ENCODE results near the gene MKI67. TPM values are rescaled to one million over a fixed set of nuclear protein-coding genes. Genes with fewer than 3 reads are reported as not detected.

MKI67 gene
- total and polyA plus RNA-seq, 10 donors = 0.61 to 21.6 (median 7.6) TPM

DNA sequence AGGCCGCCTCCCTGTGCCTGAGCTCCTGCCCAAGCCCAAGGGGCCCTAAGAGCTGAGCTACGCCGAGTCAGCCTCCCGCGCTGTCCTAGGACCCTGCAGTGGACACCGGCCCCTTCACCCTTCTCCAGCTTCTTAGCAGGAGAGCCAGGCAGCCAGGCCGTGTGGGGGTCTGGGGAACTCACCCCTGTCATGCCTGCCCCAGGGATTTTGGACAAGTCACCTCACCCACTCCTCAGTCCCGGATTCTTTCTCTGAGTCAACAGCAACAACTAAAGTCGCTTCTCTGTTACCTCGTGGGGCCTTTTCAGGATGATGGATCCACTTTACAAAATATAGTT lies 79.3 kb downstream of the MKI67 start:
- no peaks in the 10 kb centered on the region for H3K9me3 ChIP-seq
- no peak for TF ChIP-seq POLR2A (IDR thresholded peaks at IDR 0.05)
- peaks cover 0 to 53% (median 4%) of the 10 kb centered on the region in 6 donors for H3K36me3 ChIP-seq
- peak overlapping the region; percentile 43 to 96 (median 90) for H3K27ac ChIP-seq
- 71 to 80% (median 78%) methylated on average over 5 to 10 of the region's 10 CpGs for WGBS, 5 donors
- H3K27me3 ChIP-seq (replicated peaks in 1 of 7) = no peaks in the 10 kb centered on the region
- DNase-seq = peak; percentile 91
- H3K4me3 ChIP-seq = peak overlapping the region in 7 of 8 donors; percentile 35 to 74 (median 51)
- intact Hi-C loops (cut with DNase I; ENCODE audit: low total_unique reads) = no loop called here
- peaks cover 21 to 78% (median 62%) of the 10 kb centered on the region in 6 donors for H3K4me1 ChIP-seq

Other genes starting within 250 kb of the MKI67 start
- under 1 TPM in 1 of 7 donors, not detected in 6; 0.43 TPM for gene CLRN3, start 233.5 kb downstream of the MKI67 start, total RNA-seq
- under 1 TPM in 1 of 3 donors, not detected in 2; 0.22 TPM for gene CLRN3, start 233.5 kb downstream of the MKI67 start, polyA plus RNA-seq
- 100 to 1,000 TPM in 2 of 7 donors, 10 to 100 TPM in 5; 63.7 to 133 (median 82.9) TPM for gene PTPRE, start 219.3 kb downstream of the MKI67 start, total RNA-seq
- gene PTPRE, start 219.3 kb downstream of the MKI67 start, polyA plus RNA-seq = 10 to 100 TPM in 1 of 3 donors, 1 to 10 TPM in 2; 6.2 to 10.9 (median 8.4) TPM

Measured in spleen (tissue), 11 donors.